NCI-H2196 (cell line): ENCODE results near the gene SIK2.

Experiments
- DNase-seq: peaks from one replicate; lab custom pipeline; 2025; ENCODE audit not compliant: unreplicated experiment; lab: John Stamatoyannopoulos, UW

The SIK2 gene

GRCh38 chr11:111778047-111778558, 175.9 kb downstream of the SIK2 start:
- DNase-seq = no peak

GRCh38 chr11:111779118-111779517, 176.9 kb downstream of the SIK2 start:
- DNase-seq = no peak
